DOHH2 (cell line): ENCODE results near the gene KANK3.

Experiments
- H3F3A ChIP-seq: fragments of 200-600 bp; sonication (generic), shearing (Covaris generic); 2 replicates; pipeline ENCODE4 v1.6.0; 2016; ENCODE audit warnings: antibody characterized with exemption, mild to moderate bottlenecking; ENCODE audit not compliant: control insufficient read depth, insufficient read depth
- H3K27ac ChIP-seq: fragments of 200-600 bp; sonication (generic); 2 replicates; pipeline ENCODE4 v1.5.1; 2014; ENCODE audit warnings: low read depth, mild to moderate bottlenecking, low read length, moderate library complexity
- H3K27me3 ChIP-seq: fragments of 200-600 bp; sonication (generic); 2 replicates; pipeline ENCODE4 v1.6.1; 2014; ENCODE audit warnings: mild to moderate bottlenecking, low read length, mixed read lengths; ENCODE audit not compliant: control insufficient read depth
- H3K36me3 ChIP-seq: fragments of 200-600 bp; sonication (generic); 2 replicates; pipeline ENCODE4 v1.6.1; 2014; ENCODE audit warnings: mild to moderate bottlenecking, low read length, moderate library complexity, mixed read lengths; ENCODE audit not compliant: control insufficient read depth
- H3K4me1 ChIP-seq: fragments of 200-600 bp; sonication (generic); 2 replicates; pipeline ENCODE4 v1.6.1; 2014; ENCODE audit warnings: mild to moderate bottlenecking, low read length, mixed read lengths; ENCODE audit not compliant: control insufficient read depth
- H3K4me2 ChIP-seq: fragments of 200-600 bp; sonication (generic); 2 replicates; pipeline ENCODE4 v1.6.0; 2014; ENCODE audit warnings: mild to moderate bottlenecking, low read length, moderate library complexity
- H3K4me3 ChIP-seq: fragments of 200-600 bp; sonication (generic); 2 replicates; pipeline ENCODE4 v1.5.1; 2014; ENCODE audit warnings: mild to moderate bottlenecking, low read length, mixed read lengths
- H3K79me2 ChIP-seq: fragments of 200-600 bp; sonication (generic); 2 replicates; pipeline ENCODE4 v1.6.1; 2014; ENCODE audit warnings: mild to moderate bottlenecking, low read length, mixed read lengths; ENCODE audit not compliant: control insufficient read depth
- H3K9me2 ChIP-seq: fragments of 200-600 bp; sonication (generic); replicated peaks from 2 replicates; pipeline ENCODE4 v1.6.1; 2014; ENCODE audit warnings: mild to moderate bottlenecking, low read length, mixed read lengths; ENCODE audit not compliant: control insufficient read depth
- H3K9me3 ChIP-seq: fragments of 200-600 bp; sonication (generic); 2 replicates; pipeline ENCODE4 v1.6.1; 2014; ENCODE audit warnings: antibody characterized with exemption, low read length, mixed read lengths; ENCODE audit not compliant: control insufficient read depth, insufficient read depth
- H4K20me1 ChIP-seq: fragments of 200-600 bp; sonication (generic); 2 replicates; pipeline ENCODE4 v1.6.0; 2014; ENCODE audit warnings: low read depth, mild to moderate bottlenecking, antibody characterized with exemption, low read length, moderate library complexity; ENCODE audit not compliant: control insufficient read depth, insufficient read depth
- EZH2phosphoT487 ChIP-seq: fragments of 200-600 bp; sonication (generic); IDR thresholded peaks from 2 replicates; pipeline ENCODE4 v1.6.1; 2017; ENCODE audit warnings: borderline replicate concordance, mild to moderate bottlenecking, antibody characterized with exemption, low read length, moderate library complexity, mixed read lengths
- TF ChIP-seq, protein P1 (sequence below): fragments of 200-600 bp; sonication (generic); IDR thresholded peaks from one replicate; pipeline ENCODE4 v1.5.1; 2014; ENCODE audit warnings: antibody characterized with exemption, mild to moderate bottlenecking, low read depth, low read length; ENCODE audit not compliant: poor library complexity, severe bottlenecking

Gene KANK3

DNA sequence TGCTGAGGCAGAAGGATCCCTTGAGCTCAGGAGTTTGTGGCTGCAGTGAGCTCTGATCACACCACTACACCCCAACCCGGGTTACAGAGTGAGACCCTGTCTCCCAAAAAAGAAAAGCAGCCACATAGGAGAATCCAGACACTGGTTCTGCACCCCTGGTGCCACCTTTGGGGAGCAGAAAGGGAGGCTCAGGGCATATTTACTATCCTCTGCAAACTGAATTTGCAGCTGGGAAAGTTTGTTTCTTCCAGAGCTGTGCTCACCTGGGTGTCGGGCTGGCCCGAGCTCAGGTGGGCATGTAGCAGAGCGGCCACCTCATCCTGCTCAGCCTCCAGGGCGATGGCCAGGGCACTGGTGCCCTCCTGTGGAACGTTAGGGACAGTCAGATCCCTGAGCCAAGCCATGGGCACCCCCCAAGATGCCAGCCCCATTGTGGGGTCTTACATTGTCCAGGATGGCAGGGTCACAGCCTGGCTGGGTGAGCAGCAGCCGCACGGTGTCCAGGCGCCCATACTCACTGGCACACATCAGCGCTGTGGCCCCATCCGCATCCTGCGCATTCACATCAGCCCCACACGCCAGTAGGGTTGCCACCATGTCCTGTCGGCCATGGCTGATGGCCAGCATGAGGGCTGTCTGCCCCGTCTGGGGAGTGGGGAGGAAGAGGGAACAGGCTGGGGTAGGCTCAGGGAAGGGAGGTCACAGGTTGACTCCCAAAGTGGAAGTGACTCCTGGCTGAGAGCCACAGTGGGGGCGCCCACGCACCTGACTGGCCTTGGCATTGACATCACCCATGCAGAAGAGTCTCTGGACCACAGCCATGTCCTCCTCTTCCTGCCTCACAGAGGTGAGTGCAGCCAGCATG lies 18.6 kb downstream of the KANK3 start:
- Histone ChIP-seq H3F3A (peaks cover 38% of the 10 kb centered on the region), H3K4me1 (peaks cover 44% of the 10 kb centered on the region), H3K9me2 (no peaks in the 10 kb centered on the region), H3K36me3 (peaks cover 41% of the 10 kb centered on the region), H4K20me1 (peaks cover 23% of the 10 kb centered on the region), H3K4me2 (peak overlapping the region; percentile 82), H3K4me3 (peak overlapping the region; percentile 47), H3K9me3 (no peaks in the 10 kb centered on the region), H3K79me2 (peaks cover 37% of the 10 kb centered on the region), H3K27me3 (peaks cover 7% of the 10 kb centered on the region; the same call in 1 of the 2 replicates), H3K27ac (no peak overlapping the region; the same call in 1 of the 2 replicates)
- no peak for TF ChIP-seq EZH2phosphoT487
- TF ChIP-seq, protein P1, sequence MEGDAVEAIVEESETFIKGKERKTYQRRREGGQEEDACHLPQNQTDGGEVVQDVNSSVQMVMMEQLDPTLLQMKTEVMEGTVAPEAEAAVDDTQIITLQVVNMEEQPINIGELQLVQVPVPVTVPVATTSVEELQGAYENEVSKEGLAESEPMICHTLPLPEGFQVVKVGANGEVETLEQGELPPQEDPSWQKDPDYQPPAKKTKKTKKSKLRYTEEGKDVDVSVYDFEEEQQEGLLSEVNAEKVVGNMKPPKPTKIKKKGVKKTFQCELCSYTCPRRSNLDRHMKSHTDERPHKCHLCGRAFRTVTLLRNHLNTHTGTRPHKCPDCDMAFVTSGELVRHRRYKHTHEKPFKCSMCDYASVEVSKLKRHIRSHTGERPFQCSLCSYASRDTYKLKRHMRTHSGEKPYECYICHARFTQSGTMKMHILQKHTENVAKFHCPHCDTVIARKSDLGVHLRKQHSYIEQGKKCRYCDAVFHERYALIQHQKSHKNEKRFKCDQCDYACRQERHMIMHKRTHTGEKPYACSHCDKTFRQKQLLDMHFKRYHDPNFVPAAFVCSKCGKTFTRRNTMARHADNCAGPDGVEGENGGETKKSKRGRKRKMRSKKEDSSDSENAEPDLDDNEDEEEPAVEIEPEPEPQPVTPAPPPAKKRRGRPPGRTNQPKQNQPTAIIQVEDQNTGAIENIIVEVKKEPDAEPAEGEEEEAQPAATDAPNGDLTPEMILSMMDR, result peak; percentile 22

DNA sequence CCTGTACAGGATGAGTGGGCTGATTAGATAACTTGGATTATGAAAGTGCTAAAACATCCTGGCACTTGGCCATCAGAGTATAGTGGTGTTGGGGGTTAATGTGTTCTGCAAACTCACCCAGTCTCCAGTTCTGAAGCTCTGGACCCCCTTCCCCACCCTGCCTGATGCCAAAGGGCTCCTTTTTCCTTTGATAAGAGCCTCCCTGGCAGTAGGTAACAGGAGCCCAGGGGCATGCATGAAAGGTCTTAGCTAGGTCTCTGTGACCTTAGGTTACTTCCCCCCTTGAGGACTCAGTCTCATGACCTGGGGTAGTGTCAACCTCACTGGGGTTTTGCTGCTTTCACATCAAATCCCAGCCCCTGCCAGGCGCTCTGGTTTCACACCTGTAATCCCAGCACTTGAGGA lies 19.3 kb downstream of the KANK3 start:
- Histone ChIP-seq H3K4me1 (peaks cover 51% of the 10 kb centered on the region), H4K20me1 (peaks cover 23% of the 10 kb centered on the region), H3K9me2 (no peaks in the 10 kb centered on the region), H3K27ac (no peak overlapping the region), H3F3A (peaks cover 38% of the 10 kb centered on the region), H3K4me2 (peak overlapping the region; percentile 82), H3K36me3 (peaks cover 44% of the 10 kb centered on the region), H3K9me3 (no peaks in the 10 kb centered on the region), H3K27me3 (peaks cover 7% of the 10 kb centered on the region; the same call in 1 of the 2 replicates), H3K4me3 (peak overlapping the region; percentile 47; the same call in 1 of the 2 replicates), H3K79me2 (peaks cover 44% of the 10 kb centered on the region)
- TF ChIP-seq, protein P1, result no peak
- no peak for TF ChIP-seq EZH2phosphoT487

DNA sequence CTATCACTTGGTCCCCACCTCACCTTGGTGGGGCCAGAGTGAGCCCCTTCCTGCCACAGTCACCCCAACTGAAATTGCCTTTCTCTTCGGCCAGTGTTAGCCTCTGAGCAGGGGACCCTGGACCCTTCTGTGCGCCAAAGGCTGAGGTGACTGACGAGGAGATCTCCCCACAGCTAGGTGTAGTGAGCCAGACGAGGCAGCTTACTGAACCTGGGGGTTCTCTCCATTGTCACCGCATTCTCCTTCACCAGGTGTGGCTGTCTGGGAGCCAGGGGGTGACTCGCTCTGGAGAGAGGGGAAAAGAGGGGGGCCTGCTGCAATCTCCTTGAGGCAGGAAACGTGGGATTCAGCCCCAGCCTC lies 20.4 kb downstream of the KANK3 start:
- no peaks in the 10 kb centered on the region for H3K9me3 ChIP-seq
- peaks cover 61% of the 10 kb centered on the region for H3K4me1 ChIP-seq
- peaks cover 48% of the 10 kb centered on the region for H3K36me3 ChIP-seq
- peaks cover 23% of the 10 kb centered on the region for H4K20me1 ChIP-seq
- peaks cover 54% of the 10 kb centered on the region for H3K79me2 ChIP-seq
- H3K4me3 ChIP-seq, result peak overlapping the region; percentile 92
- no peaks in the 10 kb centered on the region for H3K9me2 ChIP-seq
- H3K27me3 ChIP-seq, result peaks cover 3% of the 10 kb centered on the region; the same call in 1 of the 2 replicates
- peak overlapping the region; percentile 67 for H3K27ac ChIP-seq
- peak overlapping the region; percentile 82 for H3K4me2 ChIP-seq
- peaks cover 40% of the 10 kb centered on the region for H3F3A ChIP-seq
- TF ChIP-seq, protein P1, result no peak
